Muscle of leg (tissue), 16 donors: Measurements from ENCODE around the gene MEIOSIN. TPM values are rescaled to one million over a fixed set of nuclear protein-coding genes. Genes with fewer than 3 reads are reported as not detected.
"Not testable (repeated sequence)": the region's sequence is repeated elsewhere in the genome, so short reads cannot be mapped to it uniquely, and the experiment has no call there.

Experiments used
- DNase-seq: peaks from one replicate; pipeline ENCODE4 v3.0.0; 2013
- H3K27ac ChIP-seq: one replicate; pipeline ENCODE4 v1.5.1; 2013; ENCODE audit warnings: mild to moderate bottlenecking, low read length, control low read depth
- H3K27me3 ChIP-seq: one replicate; pipeline ENCODE4 v1.6.1; 2013; ENCODE audit warnings: low read length; ENCODE audit not compliant: control insufficient read depth, insufficient read depth
- H3K36me3 ChIP-seq: one replicate; pipeline ENCODE4 v1.6.1; 2013; ENCODE audit warnings: low read length; ENCODE audit not compliant: control insufficient read depth, insufficient read depth
- H3K4me1 ChIP-seq: one replicate; pipeline ENCODE4 v1.6.1; 2013; ENCODE audit warnings: low read length; ENCODE audit not compliant: control insufficient read depth, insufficient read depth
- H3K4me3 ChIP-seq: one replicate; pipeline ENCODE4 v1.5.1; 2013; ENCODE audit warnings: low read length, control low read depth
- H3K9me3 ChIP-seq: replicated peaks from 2 replicates; pipeline ENCODE4 v1.6.1; 2013; ENCODE audit warnings: low read depth, low read length; ENCODE audit not compliant: control insufficient read depth
- WGBS: methylation state at CpG from one replicate; pipeline ENCODE4 v1.1.5; 2013; ENCODE audit warnings: missing lambda C conversion rate; ENCODE audit not compliant: insufficient coverage; 5-methylcytosine and 5-hydroxymethylcytosine counted together
- long read RNA-seq, 11 donors: transcript quantifications; one replicate each; lab custom pipeline, GENCODE V29; 2026
- polyA plus RNA-seq, 8 donors: library from polyadenylated mRNA; unstranded; fragments of 120-200 nt; gene quantifications; one replicate each; pipeline versions ENCODE4 v1.2.1 to v1.2.3, GENCODE V29; 2013; ENCODE audit warnings: inconsistent platforms in 1 of 8, low replicate concordance in 1 of 8; ENCODE audit not compliant: insufficient read length in 8 of 8, insufficient read depth in 1 of 8
- total RNA-seq: library from RNA; stranded (reverse); fragments of 120-200 nt; gene quantifications from one replicate; pipeline ENCODE4 v1.2.4, GENCODE V29; 2013

Gene MEIOSIN, protein sequence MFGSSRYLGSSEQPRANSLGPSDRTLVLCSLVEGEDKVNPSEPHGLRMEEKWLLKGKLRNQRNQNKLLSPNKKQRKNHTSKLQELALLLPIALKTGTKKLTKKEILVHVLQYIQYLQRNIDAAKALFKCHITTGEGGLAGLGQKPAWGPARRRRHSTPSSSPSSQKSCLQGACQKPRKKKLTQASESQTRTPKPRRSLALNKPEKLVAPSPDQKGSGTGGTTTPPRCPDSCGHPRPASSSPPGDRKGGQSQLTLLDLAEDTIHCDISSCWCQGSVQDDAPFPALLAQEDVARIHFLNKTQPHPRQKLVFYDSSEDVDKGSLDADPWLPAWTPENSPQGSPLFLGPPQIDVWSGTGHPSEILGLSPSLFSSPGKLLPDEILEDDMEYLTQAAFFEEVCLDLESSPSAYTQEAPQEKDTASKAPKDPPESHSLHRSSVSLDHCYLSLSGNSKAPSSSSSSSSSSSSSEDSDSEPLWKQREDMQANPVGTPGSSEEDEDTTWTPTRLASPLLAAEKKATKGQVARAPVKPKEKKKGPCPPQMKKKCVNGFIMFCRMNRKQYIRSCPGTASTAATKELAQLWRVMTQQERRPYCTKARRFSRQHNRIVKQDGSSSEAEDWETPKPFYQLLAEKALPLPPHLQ
- total RNA-seq = not detected
- under 1 TPM in 1 of 8 donors, not detected in 7; 0.04 TPM for polyA plus RNA-seq
- long read RNA-seq, donor 1 = 0 reads
- long read RNA-seq, donor 2 = 0 reads
- long read RNA-seq, donor 3 = 0 reads
- long read RNA-seq, donor 4 = 0 reads
- long read RNA-seq, donor 5 = 0 reads
- long read RNA-seq, donor 6 = 0 reads
- long read RNA-seq, donor 7 = 0 reads
- long read RNA-seq, donor 8 = 0 reads
- long read RNA-seq, donor 9 = 0 reads
- long read RNA-seq, donor 10 = 0 reads
- long read RNA-seq, donor 11 = 0 reads

DNA sequence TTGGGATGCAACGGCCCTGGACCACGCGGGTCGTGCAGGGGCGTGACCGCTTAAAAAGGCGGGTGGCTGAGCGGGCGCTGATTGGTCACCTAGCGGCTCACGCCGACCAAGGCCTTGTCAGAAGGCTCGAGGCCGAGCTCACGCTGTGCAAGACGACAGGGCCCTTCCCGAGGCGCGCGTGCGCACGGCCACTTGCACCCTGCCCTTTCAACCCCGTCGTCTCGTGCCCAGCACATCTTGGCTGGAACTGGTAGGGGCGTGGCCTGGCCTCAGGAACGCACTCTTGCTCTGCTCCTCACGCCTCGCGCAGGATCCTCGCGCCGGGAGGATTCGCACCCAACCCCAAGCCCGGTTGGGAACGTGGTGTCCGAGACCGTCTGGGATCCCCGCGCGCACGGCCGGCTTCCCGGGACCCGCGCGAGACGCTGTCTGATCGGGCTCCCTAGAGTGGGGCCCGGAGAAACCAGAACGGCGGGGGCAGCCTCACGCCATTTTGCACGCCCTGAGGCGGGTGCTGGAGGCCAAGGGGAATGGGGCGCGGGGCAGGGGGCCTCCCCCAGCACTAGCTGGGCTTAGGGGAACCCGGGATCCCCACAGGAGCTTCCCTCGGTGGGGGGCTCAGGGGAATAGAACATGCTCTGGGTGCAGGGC, at the start of gene MEIOSIN:
TSS of gene MEIOSIN (plus strand) at position 280 of the 651 bp plus-strand sequence. CDS start 1,938 bp downstream, outside the sequence.
- H3K4me1 ChIP-seq = peaks cover 8% of the 10 kb centered on the region
- DNase-seq = no peak
- H3K27ac ChIP-seq = no peak within 1 kb of the TSS
- WGBS = 91% methylated on average over 53 of the region's 59 CpGs
- H3K27me3 ChIP-seq = no peaks in the 10 kb centered on the region
- H3K36me3 ChIP-seq = no peaks in the 10 kb centered on the region
- no peak within 1 kb of the TSS for H3K4me3 ChIP-seq
- no peaks in the 10 kb centered on the region for H3K9me3 ChIP-seq

GRCh38 chr19:45685045-45685444, 48.2 kb upstream of the MEIOSIN start:
- WGBS = 86% methylated on average over 5 of the region's 11 CpGs
- H3K4me1 ChIP-seq, H3K27ac ChIP-seq, H3K9me3 ChIP-seq, DNase-seq, H3K4me3 ChIP-seq, H3K27me3 ChIP-seq: not testable (repeated sequence)
- peaks cover 45% of the 10 kb centered on the region for H3K36me3 ChIP-seq

DNA sequence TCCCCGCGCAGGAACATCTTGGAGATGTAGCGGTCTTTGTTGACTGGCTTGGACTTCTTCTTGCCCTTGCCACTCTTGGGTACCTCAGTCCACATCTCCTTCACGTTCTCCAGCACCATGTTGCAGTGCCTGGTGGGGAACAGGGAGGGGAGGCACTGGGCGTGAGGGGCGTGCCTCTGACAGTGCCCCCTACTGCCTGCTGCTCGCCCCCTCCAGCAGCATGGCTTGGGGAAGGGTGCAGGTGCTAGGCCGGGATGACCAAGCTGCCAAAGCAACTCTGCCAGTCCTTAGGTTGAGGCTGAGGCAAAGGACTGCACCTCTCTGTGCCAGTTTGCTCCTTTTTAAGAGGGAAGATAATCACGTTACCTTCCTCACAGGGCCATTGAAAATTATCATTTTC, 45.6 kb upstream of the MEIOSIN start:
- no peak for DNase-seq
- H3K36me3 ChIP-seq = peaks cover 45% of the 10 kb centered on the region
- no peak overlapping the region for H3K27ac ChIP-seq
- no peak overlapping the region for H3K4me3 ChIP-seq
- no peaks in the 10 kb centered on the region for H3K9me3 ChIP-seq
- 94% methylated on average over 8 of the region's 9 CpGs for WGBS
- H3K4me1 ChIP-seq = peaks cover 6% of the 10 kb centered on the region
- H3K27me3 ChIP-seq = no peaks in the 10 kb centered on the region

GRCh38 chr19:45691516-45692186, 41.6 kb upstream of the MEIOSIN start, which contains the start of gene SNRPD2:
TSS of gene SNRPD2 (minus strand) at chr19:45691953. CDS start at chr19:45691888, 65 bp downstream.
- no peaks in the 10 kb centered on the region for H3K9me3 ChIP-seq
- H3K27ac ChIP-seq = peak within 1 kb of the TSS; percentile 95
- DNase-seq = peak; percentile 98
- peaks cover 34% of the 10 kb centered on the region for H3K36me3 ChIP-seq
- 0% methylated on average over 31 of the region's 36 CpGs for WGBS
- H3K27me3 ChIP-seq = no peaks in the 10 kb centered on the region
- peaks cover 13% of the 10 kb centered on the region for H3K4me1 ChIP-seq
- peak within 1 kb of the TSS; percentile 95 for H3K4me3 ChIP-seq

GRCh38 chr19:45692187-45693105, 40.8 kb upstream of the MEIOSIN start, which contains the start of gene QPCTL:
TSS of gene QPCTL (plus strand) at chr19:45692666. CDS start at chr19:45692704, 38 bp downstream.
- Histone ChIP-seq H3K27ac (peak within 1 kb of the TSS; percentile 95), H3K4me3 (peak within 1 kb of the TSS; percentile 95), H3K27me3 (no peaks in the 10 kb centered on the region), H3K9me3 (no peaks in the 10 kb centered on the region), H3K4me1 (peaks cover 13% of the 10 kb centered on the region), H3K36me3 (peaks cover 28% of the 10 kb centered on the region)
- under 1% methylated on average over 68 of the region's 70 CpGs for WGBS
- DNase-seq = peak; percentile 98

- no peaks in the 10 kb centered on the region for H3K9me3 ChIP-seq
- H3K27me3 ChIP-seq = no peaks in the 10 kb centered on the region
- no CpG with 5 or more reads among the region's 22 CpGs for WGBS
- peaks cover 13% of the 10 kb centered on the region for H3K4me1 ChIP-seq
- H3K4me3 ChIP-seq = peak overlapping the region; percentile 95
- peak overlapping the region; percentile 95 for H3K27ac ChIP-seq
- peaks cover 21% of the 10 kb centered on the region for H3K36me3 ChIP-seq
- DNase-seq = peak; percentile 74
Measured at GRCh38 chr19:45693106-45693788, 40.0 kb upstream of the MEIOSIN start.

DNA sequence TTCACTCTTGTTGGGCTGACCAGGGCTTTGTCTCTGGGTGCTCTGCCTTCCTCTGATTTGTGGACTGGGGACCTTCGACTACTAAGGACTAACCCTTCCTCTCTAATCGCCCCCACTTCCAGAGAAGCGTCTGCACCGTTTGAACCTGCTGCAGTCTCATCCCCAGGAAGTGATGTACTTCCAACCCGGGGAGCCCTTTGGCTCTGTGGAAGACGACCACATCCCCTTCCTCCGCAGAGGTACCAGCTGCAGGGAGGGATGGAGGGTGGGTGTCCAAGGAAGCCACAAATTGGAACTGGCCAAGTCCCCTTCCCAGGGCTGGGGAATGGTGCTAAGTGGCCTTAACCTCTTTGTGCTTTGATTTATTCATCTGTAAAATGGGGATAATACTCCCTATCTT, 31.6 kb upstream of the MEIOSIN start:
- Histone ChIP-seq H3K27me3 (no peaks in the 10 kb centered on the region), H3K9me3 (no peaks in the 10 kb centered on the region), H3K4me1 (no peaks in the 10 kb centered on the region), H3K36me3 (peaks cover 12% of the 10 kb centered on the region), H3K27ac (no peak overlapping the region), H3K4me3 (no peak overlapping the region)
- DNase-seq = no peak
- WGBS = no CpG with 5 or more reads among the region's 7 CpGs

DNA sequence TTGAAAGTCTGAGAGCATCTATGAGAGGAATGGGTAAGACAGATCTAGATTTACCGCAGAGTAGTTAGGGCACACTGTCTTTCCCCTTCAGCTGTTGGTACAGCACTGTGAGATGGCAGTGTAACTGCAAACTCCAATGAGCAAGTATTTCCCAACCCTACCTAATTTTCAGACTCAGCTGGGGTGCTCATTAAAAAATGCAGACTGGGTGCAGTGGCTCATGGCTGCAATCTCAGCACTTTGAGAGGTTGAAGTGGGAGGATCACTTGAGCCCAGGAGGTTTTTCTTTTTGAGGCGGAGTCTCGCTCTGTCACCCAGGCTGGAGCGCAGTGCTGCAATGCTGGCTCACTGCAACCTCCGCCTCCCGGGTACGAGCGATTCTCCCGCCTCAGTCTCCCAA, 28.1 kb upstream of the MEIOSIN start:
- Histone ChIP-seq H3K4me3 (no peak overlapping the region), H3K36me3 (peaks cover 11% of the 10 kb centered on the region)
- 85% methylated on average over 7 of the region's 9 CpGs for WGBS

More for the DNA sequence above, 28.1 kb upstream of the MEIOSIN start:
- no peaks in the 10 kb centered on the region for H3K9me3 ChIP-seq
- no peak overlapping the region for H3K27ac ChIP-seq
- DNase-seq = no peak
- no peaks in the 10 kb centered on the region for H3K27me3 ChIP-seq
- H3K4me1 ChIP-seq = no peaks in the 10 kb centered on the region
